ENCODE results near the gene CRYGN. TPM values are rescaled to one million over a fixed set of nuclear protein-coding genes. Genes with fewer than 3 reads are reported as not detected.

The CRYGN gene
- total and polyA plus RNA-seq, 2 donors from 2014 or later: 0.22 TPM; not detected in 1

- no peaks in the 10 kb centered on the region for H3K27me3 ChIP-seq (ENCODE audit: control insufficient read depth, insufficient read depth, low read length)
- H3K36me3 ChIP-seq (ENCODE audit: control insufficient read depth in 2 of 3, insufficient read depth in 3 of 3, low read length in 3 of 3): no peaks in the 10 kb centered on the region
- H3K9me3 ChIP-seq (ENCODE audit: control insufficient read depth in 2 of 3, insufficient read depth in 1 of 3, low read length in 3 of 3): peaks cover 0 to 3% (median 3%) of the 10 kb centered on the region in 3 donors
- no peak for TF ChIP-seq CTCF (IDR thresholded peaks at IDR 0.05; ENCODE audit: borderline replicate concordance, extremely low read depth, insufficient read depth)
- no peaks in the 10 kb centered on the region for H3K4me1 ChIP-seq (ENCODE audit: control insufficient read depth in 2 of 3, insufficient read depth in 2 of 3, low read depth in 1 of 3, low read length in 3 of 3)
- FAIRE-seq (no peak), DNase-seq (peak in 1 of 5 donors; percentile 7)
- H3K27ac ChIP-seq (ENCODE audit: low read depth in 2 of 2, low read length in 2 of 2): no peak overlapping the region
- no peak overlapping the region for H3K9ac ChIP-seq (ENCODE audit: low read length in 3 of 3)
- no peak overlapping the region for H3K4me3 ChIP-seq (ENCODE audit: low read length in 3 of 3)
- intact Hi-C loops (cut with DNase I): no loop called here
These were observed 19.8 kb downstream of the CRYGN start for GRCh38 chr7:151420144-151420543.

GRCh38 chr7:151416941-151417315 lies 23.0 kb downstream of the CRYGN start:
- Histone ChIP-seq H3K27me3 (ENCODE audit: control insufficient read depth, insufficient read depth, low read length) (no peaks in the 10 kb centered on the region), H3K4me1 (ENCODE audit: control insufficient read depth in 2 of 3, insufficient read depth in 2 of 3, low read depth in 1 of 3, low read length in 3 of 3) (no peaks in the 10 kb centered on the region), H3K27ac (ENCODE audit: low read depth in 2 of 2, low read length in 2 of 2) (no peak overlapping the region), H3K4me3 (ENCODE audit: low read length in 3 of 3) (no peak overlapping the region), H3K9me3 (ENCODE audit: control insufficient read depth in 2 of 3, insufficient read depth in 1 of 3, low read length in 3 of 3) (peaks cover 0 to 3% (median 3%) of the 10 kb centered on the region in 3 donors), H3K36me3 (ENCODE audit: control insufficient read depth in 2 of 3, insufficient read depth in 3 of 3, low read length in 3 of 3) (no peaks in the 10 kb centered on the region), H3K9ac (ENCODE audit: low read length in 3 of 3) (no peak overlapping the region)
- intact Hi-C loops (cut with DNase I): no loop called here
- TF ChIP-seq CTCF (IDR thresholded peaks at IDR 0.05; ENCODE audit: borderline replicate concordance, extremely low read depth, insufficient read depth): no peak
- FAIRE-seq: no peak
- peak in 2 of 5 donors; percentile 46 to 71 for DNase-seq

GRCh38 chr7:151416112-151416940 lies 23.6 kb downstream of the CRYGN start:
- peaks cover 0 to 3% (median 3%) of the 10 kb centered on the region in 3 donors for H3K9me3 ChIP-seq (ENCODE audit: control insufficient read depth in 2 of 3, insufficient read depth in 1 of 3, low read length in 3 of 3)
- intact Hi-C loops (cut with DNase I): no loop called here
- no peaks in the 10 kb centered on the region for H3K36me3 ChIP-seq (ENCODE audit: control insufficient read depth in 2 of 3, insufficient read depth in 3 of 3, low read length in 3 of 3)
- H3K27ac ChIP-seq (ENCODE audit: low read depth in 2 of 2, low read length in 2 of 2): no peak overlapping the region
- H3K9ac ChIP-seq (ENCODE audit: low read length in 3 of 3): no peak overlapping the region
- H3K4me1 ChIP-seq (ENCODE audit: control insufficient read depth in 2 of 3, insufficient read depth in 2 of 3, low read depth in 1 of 3, low read length in 3 of 3): no peaks in the 10 kb centered on the region
- TF ChIP-seq CTCF (IDR thresholded peaks at IDR 0.05; ENCODE audit: borderline replicate concordance, extremely low read depth, insufficient read depth): no peak
- no peaks in the 10 kb centered on the region for H3K27me3 ChIP-seq (ENCODE audit: control insufficient read depth, insufficient read depth, low read length)
- FAIRE-seq (no peak), DNase-seq (peak in 1 of 5 donors; percentile 64)
- no peak overlapping the region for H3K4me3 ChIP-seq (ENCODE audit: low read length in 3 of 3)
